ENCODE measurements around the gene ERICH6B. TPM values are rescaled to one million over a fixed set of nuclear protein-coding genes. Genes with fewer than 3 reads are reported as not detected.

The ERICH6B gene
- total RNA-seq, 2 experiments from 2014 or later: not detected

- no peak for DNase-seq
- H3K4me3 Mint-ChIP-seq: no peak overlapping the region
- ChIA-PET POLR2A (no interaction called here), CTCF (no interaction called here)
- intact Hi-C loops (cut with micrococcal nuclease): no loop called here
- no peak overlapping the region for H3K27ac Mint-ChIP-seq
- H3K27me3 Mint-ChIP-seq: no peaks in the 10 kb centered on the region
- H3K4me1 Mint-ChIP-seq (ENCODE audit: low read depth): peaks cover 5% of the 10 kb centered on the region
- peaks cover 23% of the 10 kb centered on the region for H3K36me3 Mint-ChIP-seq
- no peaks in the 10 kb centered on the region for H3K9me3 Mint-ChIP-seq
Measured at GRCh38 chr13:45536224-45536623, 79.3 kb downstream of the ERICH6B start.

- Mint-ChIP-seq H3K27me3 (no peaks in the 10 kb centered on the region), H3K4me3 (no peak overlapping the region), H3K27ac (no peak overlapping the region), H3K36me3 (peaks cover 32% of the 10 kb centered on the region), H3K9me3 (no peaks in the 10 kb centered on the region), H3K4me1 (ENCODE audit: low read depth) (peaks cover 8% of the 10 kb centered on the region)
- CTCF ChIA-PET: no interaction called here
- intact Hi-C loops (cut with micrococcal nuclease): no loop called here
- DNase-seq: no peak
- POLR2A ChIA-PET: no interaction called here
Measured at GRCh38 chr13:45534604-45535003, 80.9 kb downstream of the ERICH6B start.

- ChIA-PET CTCF (no interaction called here), POLR2A (no interaction called here)
- Mint-ChIP-seq H3K4me3 (no peak overlapping the region), H3K36me3 (peaks cover 36% of the 10 kb centered on the region), H3K27me3 (no peaks in the 10 kb centered on the region), H3K4me1 (ENCODE audit: low read depth) (peaks cover 4% of the 10 kb centered on the region), H3K9me3 (no peaks in the 10 kb centered on the region), H3K27ac (no peak overlapping the region)
- intact Hi-C loops (cut with micrococcal nuclease): no loop called here
- DNase-seq: no peak
Measured at GRCh38 chr13:45529758-45530157, 85.8 kb downstream of the ERICH6B start.

- intact Hi-C loops (cut with micrococcal nuclease): no loop called here
- Mint-ChIP-seq H3K4me1 (ENCODE audit: low read depth) (peaks cover 4% of the 10 kb centered on the region), H3K27ac (no peak overlapping the region), H3K27me3 (no peaks in the 10 kb centered on the region), H3K4me3 (no peak overlapping the region), H3K9me3 (no peaks in the 10 kb centered on the region), H3K36me3 (peaks cover 28% of the 10 kb centered on the region)
- ChIA-PET CTCF (no interaction called here), POLR2A (no interaction called here)
- DNase-seq: no peak
Measured at GRCh38 chr13:45527699-45528462, 87.7 kb downstream of the ERICH6B start.

GRCh38 chr13:45522571-45522970, 93.0 kb downstream of the ERICH6B start:
- DNase-seq: no peak
- intact Hi-C loops (cut with micrococcal nuclease): no loop called here
- Mint-ChIP-seq H3K27ac (peak overlapping the region; percentile 19), H3K27me3 (no peaks in the 10 kb centered on the region), H3K9me3 (no peaks in the 10 kb centered on the region), H3K4me1 (ENCODE audit: low read depth) (peaks cover 22% of the 10 kb centered on the region), H3K36me3 (peaks cover 41% of the 10 kb centered on the region), H3K4me3 (no peak overlapping the region)
- ChIA-PET CTCF (interaction anchor here (1.0 kb wide), 1 partner anchor 11 kb away, joined by 6 read pairs; no protein-coding TSS in a partner anchor), POLR2A (no interaction called here)

GRCh38 chr13:45521297-45521696, 94.2 kb downstream of the ERICH6B start:
- POLR2A ChIA-PET: no interaction called here
- Mint-ChIP-seq H3K4me1 (ENCODE audit: low read depth) (peaks cover 30% of the 10 kb centered on the region), H3K36me3 (peaks cover 48% of the 10 kb centered on the region), H3K9me3 (no peaks in the 10 kb centered on the region), H3K4me3 (no peak overlapping the region), H3K27me3 (no peaks in the 10 kb centered on the region), H3K27ac (no peak overlapping the region)
- CTCF ChIA-PET: interaction anchor here (0.7 kb wide), 1 partner anchor 11 kb away, joined by 3 read pairs; no protein-coding TSS in a partner anchor
- no peak for DNase-seq
- intact Hi-C loops (cut with micrococcal nuclease): no loop called here

GRCh38 chr13:45519493-45519892, 96.0 kb downstream of the ERICH6B start:
- DNase-seq: no peak
- intact Hi-C loops (cut with micrococcal nuclease): loop anchor here (10.0 kb wide), 3 partner anchors 55 to 475 kb away; partner anchors contain the start of gene COG3
- H3K4me3 Mint-ChIP-seq: no peak overlapping the region
- H3K27ac Mint-ChIP-seq: peak overlapping the region; percentile 67
- peaks cover 46% of the 10 kb centered on the region for H3K36me3 Mint-ChIP-seq
- no peaks in the 10 kb centered on the region for H3K27me3 Mint-ChIP-seq
- ChIA-PET CTCF (no interaction called here), POLR2A (no interaction called here)
- peaks cover 35% of the 10 kb centered on the region for H3K4me1 Mint-ChIP-seq (ENCODE audit: low read depth)
- no peaks in the 10 kb centered on the region for H3K9me3 Mint-ChIP-seq

- H3K36me3 Mint-ChIP-seq: peaks cover 46% of the 10 kb centered on the region
- no peaks in the 10 kb centered on the region for H3K9me3 Mint-ChIP-seq
- H3K27ac Mint-ChIP-seq: peak overlapping the region; percentile 1
- intact Hi-C loops (cut with micrococcal nuclease): loop anchor here (10.0 kb wide), 3 partner anchors 54 to 474 kb away; partner anchors contain the start of gene COG3
- peak; percentile 15 for DNase-seq
- H3K4me3 Mint-ChIP-seq: no peak overlapping the region
- ChIA-PET POLR2A (no interaction called here), CTCF (no interaction called here)
- no peaks in the 10 kb centered on the region for H3K27me3 Mint-ChIP-seq
- peaks cover 35% of the 10 kb centered on the region for H3K4me1 Mint-ChIP-seq (ENCODE audit: low read depth)
Measured at GRCh38 chr13:45518525-45519245, 96.9 kb downstream of the ERICH6B start.

GRCh38 chr13:45516757-45517156, 98.8 kb downstream of the ERICH6B start:
- CTCF ChIA-PET: no interaction called here
- no peaks in the 10 kb centered on the region for H3K9me3 Mint-ChIP-seq
- H3K4me1 Mint-ChIP-seq (ENCODE audit: low read depth): peaks cover 38% of the 10 kb centered on the region
- intact Hi-C loops (cut with micrococcal nuclease): loop anchor here (10.0 kb wide), 3 partner anchors 52 to 472 kb away; partner anchors contain the start of gene COG3
- H3K36me3 Mint-ChIP-seq: peaks cover 44% of the 10 kb centered on the region
- no peak for DNase-seq
- H3K4me3 Mint-ChIP-seq: no peak overlapping the region
- POLR2A ChIA-PET: no interaction called here
- no peak overlapping the region for H3K27ac Mint-ChIP-seq
- no peaks in the 10 kb centered on the region for H3K27me3 Mint-ChIP-seq

GRCh38 chr13:45512098-45512496, 103.4 kb downstream of the ERICH6B start:
- H3K27ac Mint-ChIP-seq: peak overlapping the region; percentile 29
- H3K9me3 Mint-ChIP-seq: no peaks in the 10 kb centered on the region
- peaks cover 17% of the 10 kb centered on the region for H3K4me1 Mint-ChIP-seq (ENCODE audit: low read depth)
- peaks cover 27% of the 10 kb centered on the region for H3K36me3 Mint-ChIP-seq
- ChIA-PET POLR2A (no interaction called here), CTCF (interaction anchor here (1.0 to 1.7 kb wide), 8 partner anchors 8 to 810 kb away, joined by 3 to 6 read pairs (median 4); no protein-coding TSS in a partner anchor)
- no peak overlapping the region for H3K4me3 Mint-ChIP-seq
- intact Hi-C loops (cut with micrococcal nuclease): loop anchor here (5.0 to 10.0 kb wide), 4 partner anchors 47 to 467 kb away; partner anchors contain the start of gene COG3
- DNase-seq: no peak
- no peaks in the 10 kb centered on the region for H3K27me3 Mint-ChIP-seq

GRCh38 chr13:45511310-45512097, 104.0 kb downstream of the ERICH6B start:
- Mint-ChIP-seq H3K4me1 (ENCODE audit: low read depth) (peaks cover 13% of the 10 kb centered on the region), H3K4me3 (no peak overlapping the region), H3K27ac (peak overlapping the region; percentile 70), H3K36me3 (peaks cover 27% of the 10 kb centered on the region), H3K9me3 (no peaks in the 10 kb centered on the region), H3K27me3 (no peaks in the 10 kb centered on the region)
- ChIA-PET POLR2A (no interaction called here), CTCF (interaction anchor here (1.0 to 1.7 kb wide), 8 partner anchors 8 to 810 kb away, joined by 3 to 6 read pairs (median 4); no protein-coding TSS in a partner anchor)
- intact Hi-C loops (cut with micrococcal nuclease): loop anchor here (1.0 to 10.0 kb wide), 5 partner anchors 47 to 810 kb away; partner anchors contain the start of gene COG3
- DNase-seq: peak; percentile 13

- Mint-ChIP-seq H3K27me3 (no peaks in the 10 kb centered on the region), H3K9me3 (no peaks in the 10 kb centered on the region), H3K4me3 (no peak overlapping the region), H3K36me3 (peaks cover 26% of the 10 kb centered on the region), H3K4me1 (ENCODE audit: low read depth) (peaks cover 8% of the 10 kb centered on the region), H3K27ac (no peak overlapping the region)
- DNase-seq: no peak
- ChIA-PET POLR2A (no interaction called here), CTCF (interaction anchor here (0.6 kb wide), 1 partner anchor 11 kb away, joined by 3 read pairs; no protein-coding TSS in a partner anchor)
- intact Hi-C loops (cut with micrococcal nuclease): loop anchor here (1.0 to 10.0 kb wide), 5 partner anchors 46 to 811 kb away; partner anchors contain the start of gene COG3
Measured at GRCh38 chr13:45510672-45511071, 104.9 kb downstream of the ERICH6B start.
